GM12892 (cell line): Measurements from ENCODE around the gene SH3RF3.

Experiments used
- DNase-seq: peaks from one replicate; pipeline ENCODE4 v3.0.0; 2011; ENCODE audit not compliant: insufficient read length
- FAIRE-seq: peaks from 2 replicates; lab custom pipeline; 2011; peaks lifted over from hg19 to GRCh38; lab: Jason Lieb, UNC
- POLR2A ChIP-seq: IDR thresholded peaks from 2 replicates; pipeline ENCODE4 v1.6.1; 2011; ENCODE audit warnings: low read depth, low read length, control low read depth
- POLR2AphosphoS5 ChIP-seq: IDR thresholded peaks from 2 replicates; pipeline ENCODE4 v1.6.1; 2011; ENCODE audit warnings: low read depth, low read length, control low read depth
- TAF1 ChIP-seq: IDR thresholded peaks from 2 replicates; pipeline ENCODE4 v1.6.1; 2011; ENCODE audit warnings: low read depth, mild to moderate bottlenecking, control low read depth, low read length, borderline replicate concordance

SH3RF3 gene

GRCh38 chr2:109318150-109318948 lies 189.3 kb downstream of the SH3RF3 start:
- DNase-seq (no peak), FAIRE-seq (no peak)
- no peak for TF ChIP-seq POLR2AphosphoS5

- TF ChIP-seq TAF1 (no peak), POLR2AphosphoS5 (no peak), POLR2A (no peak)
- no peak for FAIRE-seq
- DNase-seq, result no peak
Observed at GRCh38 chr2:109318949-109319342, 189.9 kb downstream of the SH3RF3 start.

GRCh38 chr2:109320195-109320922 lies 191.4 kb downstream of the SH3RF3 start:
- DNase-seq, result no peak
- TF ChIP-seq TAF1, result no peak
- TF ChIP-seq POLR2A, result no peak
- TF ChIP-seq POLR2AphosphoS5, result no peak
- no peak for FAIRE-seq

GRCh38 chr2:109321570-109321969 lies 192.6 kb downstream of the SH3RF3 start:
- no peak for TF ChIP-seq POLR2A
- no peak for TF ChIP-seq TAF1
- no peak for TF ChIP-seq POLR2AphosphoS5
- DNase-seq (no peak), FAIRE-seq (no peak)

DNA sequence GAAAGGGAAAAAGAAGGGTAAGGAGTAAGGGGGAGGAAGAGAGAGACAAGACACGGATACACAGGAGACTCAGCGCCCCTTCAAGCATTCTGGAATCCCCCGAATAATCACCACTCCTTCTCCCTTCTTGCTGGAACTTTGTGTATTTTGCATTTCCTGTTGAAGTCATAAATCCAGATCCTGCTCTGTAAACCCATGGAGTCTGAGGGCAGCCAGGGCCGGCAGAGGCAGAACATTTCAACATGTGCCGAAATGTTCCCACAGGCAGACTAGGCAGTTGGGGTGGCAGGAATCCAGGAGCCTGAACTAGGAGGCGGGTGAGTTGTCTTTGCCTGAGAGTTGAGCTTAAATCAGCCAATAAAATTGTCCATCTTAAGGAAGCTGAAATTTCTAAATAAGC lies 193.1 kb downstream of the SH3RF3 start:
- DNase-seq (no peak), FAIRE-seq (no peak)
- TF ChIP-seq POLR2AphosphoS5, result no peak

DNA sequence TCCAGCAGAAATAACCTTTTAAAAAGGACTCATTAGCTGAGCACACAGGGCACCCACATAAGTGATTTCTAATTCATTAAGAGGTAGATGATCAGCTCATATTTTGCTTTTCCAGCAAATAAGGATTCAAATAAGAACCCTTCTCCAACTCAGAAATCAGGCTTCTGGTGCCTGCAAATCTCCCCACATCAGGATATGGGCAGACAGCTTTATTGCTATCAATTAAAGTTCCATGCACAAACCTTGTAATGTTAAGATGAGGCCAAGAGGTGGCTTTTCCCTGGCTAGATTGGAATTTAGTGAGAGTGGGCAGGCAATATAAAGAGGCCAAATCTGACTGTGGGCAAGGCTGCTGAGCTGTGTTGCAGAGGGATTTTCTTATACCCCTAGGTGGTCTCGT lies 193.6 kb downstream of the SH3RF3 start:
- DNase-seq, result no peak
- no peak for FAIRE-seq
- no peak for TF ChIP-seq POLR2AphosphoS5
- no peak for TF ChIP-seq POLR2A
- TF ChIP-seq TAF1, result no peak

DNA sequence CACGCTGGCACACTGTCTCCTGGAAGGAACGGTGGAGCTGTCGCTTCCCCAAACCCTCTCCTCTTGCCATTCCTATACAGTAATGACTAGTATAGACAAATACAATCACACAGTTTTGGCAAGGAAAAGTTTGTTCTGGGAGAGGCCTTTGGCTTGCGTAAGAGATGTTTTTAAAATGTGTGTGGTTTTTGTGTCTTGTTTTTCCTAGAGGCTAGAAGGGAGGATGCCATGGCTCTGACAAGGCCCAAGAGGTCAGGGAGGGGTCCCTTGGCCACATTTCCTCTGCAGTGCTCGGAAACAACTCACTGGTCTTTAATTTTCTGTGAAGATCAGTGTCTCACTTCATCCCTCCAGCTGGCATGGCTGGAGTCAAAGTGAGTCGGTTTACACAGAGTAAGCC lies 195.9 kb downstream of the SH3RF3 start:
- DNase-seq, result no peak
- TF ChIP-seq POLR2A, result no peak
- no peak for TF ChIP-seq POLR2AphosphoS5
- no peak for TF ChIP-seq TAF1
- FAIRE-seq, result no peak

DNA sequence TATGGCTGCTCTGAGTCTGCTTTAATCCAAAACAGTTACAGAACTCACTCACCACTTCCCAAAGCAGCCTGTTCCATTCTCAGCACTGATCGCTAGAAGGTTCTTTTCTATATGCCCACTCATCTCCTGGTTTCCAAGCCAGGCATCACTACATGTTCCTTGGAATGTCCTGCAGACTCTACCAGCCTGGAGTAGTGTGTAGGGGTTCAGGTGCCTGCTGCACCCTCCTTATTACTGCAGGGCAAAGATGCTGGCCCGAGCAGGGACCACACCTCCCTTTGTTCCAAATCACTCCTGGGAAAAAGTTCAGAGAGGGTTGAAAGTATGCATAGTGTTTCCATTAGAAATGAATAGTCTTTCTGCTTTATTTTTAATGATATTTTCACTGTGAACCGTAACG lies 196.6 kb downstream of the SH3RF3 start:
- TF ChIP-seq TAF1 (no peak), POLR2AphosphoS5 (no peak), POLR2A (no peak)
- FAIRE-seq, result no peak

GRCh38 chr2:109326306-109326705 lies 197.3 kb downstream of the SH3RF3 start:
- DNase-seq (no peak), FAIRE-seq (no peak)
- TF ChIP-seq TAF1 (no peak), POLR2A (no peak), POLR2AphosphoS5 (no peak)

More for the DNA sequence above, 196.6 kb downstream of the SH3RF3 start:
- no peak for DNase-seq

DNA sequence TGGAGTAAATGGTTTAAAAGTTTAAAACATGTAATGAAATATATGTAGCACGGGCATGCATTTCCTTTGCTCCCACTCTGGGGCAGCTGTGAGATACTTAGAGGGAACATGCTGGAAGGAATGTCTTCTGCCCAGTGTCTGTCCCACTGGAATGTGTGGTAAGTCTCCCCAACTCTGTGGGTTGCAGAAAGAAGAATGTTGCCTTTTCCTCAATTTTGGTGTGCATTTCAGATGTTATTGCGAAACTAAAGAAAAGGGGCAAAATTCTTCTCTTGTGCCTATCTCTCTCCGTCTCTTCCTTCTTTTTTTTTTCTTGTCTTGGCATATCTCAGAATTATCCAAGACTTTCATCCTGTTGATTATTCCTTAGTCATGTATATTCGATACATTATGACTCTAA lies 201.1 kb downstream of the SH3RF3 start:
- no peak for TF ChIP-seq POLR2AphosphoS5
- no peak for TF ChIP-seq POLR2A
- DNase-seq (no peak), FAIRE-seq (no peak)

DNA sequence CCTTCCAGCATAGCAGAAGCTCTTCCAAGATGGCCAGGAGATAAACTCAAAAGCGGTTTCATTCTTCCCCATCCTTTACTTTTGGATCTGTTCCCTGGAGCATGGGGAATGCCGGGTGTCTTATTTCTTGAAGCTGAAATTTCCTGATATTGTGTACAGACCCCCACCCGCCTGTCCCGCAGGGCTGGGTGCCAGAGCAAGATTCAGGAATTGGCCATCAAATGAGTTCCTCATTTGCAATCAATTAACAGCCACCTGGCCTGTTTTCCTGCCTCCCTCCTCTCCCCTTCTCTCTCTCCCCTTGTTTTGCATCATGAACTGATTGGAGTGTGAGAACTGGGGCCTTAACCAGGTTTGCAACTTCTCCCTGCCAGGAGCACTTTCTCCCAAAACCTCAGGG lies 202.1 kb downstream of the SH3RF3 start:
- TF ChIP-seq TAF1 (no peak), POLR2AphosphoS5 (no peak), POLR2A (no peak)
- FAIRE-seq (no peak), DNase-seq (no peak)

DNA sequence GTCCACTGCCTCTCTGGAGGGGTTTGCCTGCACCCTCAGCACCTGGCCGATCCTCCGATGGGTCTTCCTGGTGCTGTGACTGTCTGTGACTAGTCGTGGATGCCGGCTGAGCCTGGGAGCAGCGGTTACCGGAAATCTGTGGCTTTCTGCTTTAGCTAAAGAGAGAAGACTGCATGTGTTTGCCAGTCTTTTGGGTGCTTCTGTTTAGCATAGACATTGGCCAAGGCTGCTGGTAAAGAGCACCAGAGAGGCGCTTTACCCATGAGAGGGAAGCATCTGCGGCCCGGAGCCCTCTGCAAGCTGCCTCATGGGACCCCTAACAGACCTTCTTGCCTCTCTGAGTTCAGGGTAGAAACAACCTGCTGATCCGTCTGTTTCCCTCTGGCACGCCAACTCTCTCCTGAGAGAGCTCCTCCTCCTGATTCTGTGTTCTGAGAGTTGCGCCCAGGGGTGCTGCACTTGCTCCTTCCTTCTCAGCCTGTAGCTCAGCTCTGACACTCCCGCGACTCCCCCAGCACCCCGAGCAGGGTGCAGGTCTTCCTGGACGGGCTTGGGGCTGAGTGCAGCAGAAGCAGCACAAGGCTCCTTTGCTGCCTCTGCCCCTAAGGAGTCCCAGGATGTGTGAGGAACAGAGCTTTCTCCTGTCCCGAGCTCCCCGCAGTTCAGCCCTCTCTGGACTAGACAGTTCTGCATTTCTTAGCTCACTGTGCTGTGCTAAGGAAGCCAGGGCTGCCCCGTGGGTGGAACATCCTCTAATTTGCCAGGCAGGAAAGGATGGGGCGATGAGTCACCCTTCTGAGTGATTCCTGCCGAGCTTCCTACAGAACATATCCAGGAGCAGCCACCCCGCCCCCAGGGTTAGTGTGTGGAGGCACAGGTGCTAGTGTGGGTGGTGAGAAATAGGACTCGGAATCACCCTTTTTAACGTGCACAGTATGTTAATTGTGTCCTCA lies 203.2 kb downstream of the SH3RF3 start:
- TF ChIP-seq POLR2A (no peak), POLR2AphosphoS5 (no peak), TAF1 (no peak)
- peak; percentile 14 for FAIRE-seq
- no peak for DNase-seq

DNA sequence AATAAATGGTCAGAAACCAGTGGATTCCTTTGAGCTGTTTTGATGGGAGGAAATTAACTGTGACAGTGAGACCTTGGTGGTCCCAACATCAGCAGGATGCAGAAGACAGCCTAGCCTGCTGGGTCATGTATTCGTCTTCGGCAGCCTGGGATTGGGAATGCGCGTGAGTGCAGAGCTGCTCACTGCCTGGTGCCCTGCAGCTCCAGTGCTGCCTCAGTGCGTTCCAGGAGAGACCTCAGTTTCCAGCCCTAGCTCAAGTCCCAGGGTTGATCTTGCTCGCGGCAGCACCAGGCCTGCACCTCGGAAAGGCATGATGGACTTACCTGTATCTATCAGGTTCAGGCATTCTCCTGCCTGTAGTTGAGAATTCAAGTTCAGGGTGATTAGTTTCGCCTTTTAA lies 203.9 kb downstream of the SH3RF3 start:
- TF ChIP-seq POLR2A (no peak), POLR2AphosphoS5 (no peak), TAF1 (no peak)
- DNase-seq, result no peak
- no peak for FAIRE-seq
